HEK293 (cell line): ENCODE measurements around the gene PXYLP1.
A peak's percentile ranks its signal among the peaks of the same experiment; 100 is the strongest.

Experiments used
- CTCF ChIA-PET: fragments of 350-600 bp; formaldehyde crosslinking; extraction: SDS; loops from one replicate; lab custom pipeline; 2021; ENCODE audit warnings: antibody characterized with exemption; lab: Yijun Ruan, JAX
- POLR2A ChIA-PET: fragments of 300-600 bp; formaldehyde crosslinking; extraction: SDS; loops from one replicate; lab custom pipeline; 2020; ENCODE audit warnings: antibody characterized with exemption, inconsistent platforms; lab: Yijun Ruan, JAX
- H3K27ac ChIP-seq: fragments of 200-500 bp; sonication (Bioruptor generic); 2 replicates; pipeline ENCODE4 v1.5.1; 2014; ENCODE audit warnings: low read depth, low read length, control low read depth, inconsistent platforms; ENCODE audit errors: extremely low read depth
- H3K36me3 ChIP-seq, 2 experiments: fragments of 200-500 bp in 1 of 2; sonication (Bioruptor generic) in 1 of 2; 1 replicate in 1 of 2; 2 replicates in 1 of 2; pipeline ENCODE4 v1.5.1; 2014 to 2017; ENCODE audit warnings: inconsistent platforms in 2 of 2, low read length in 2 of 2; ENCODE audit not compliant: control insufficient read depth in 2 of 2, insufficient read depth in 1 of 2
- H3K4me1 ChIP-seq: fragments of 200-500 bp; sonication (Bioruptor generic); 2 replicates; pipeline ENCODE4 v1.5.1; 2014; ENCODE audit warnings: mild to moderate bottlenecking, low read length, inconsistent platforms; ENCODE audit not compliant: control insufficient read depth, insufficient read depth
- H3K4me3 ChIP-seq: 2 replicates; pipeline ENCODE4 v1.5.1; 2011; ENCODE audit warnings: low read depth, mild to moderate bottlenecking, control low read depth, low read length, moderate library complexity
- H3K9me3 ChIP-seq: fragments of 200-500 bp; sonication (Bioruptor generic); 2 replicates; pipeline ENCODE4 v1.5.1; 2014; ENCODE audit warnings: low read depth, low read length, inconsistent platforms; ENCODE audit not compliant: control insufficient read depth, insufficient read depth
- HOXA7 ChIP-seq: sonication (generic); formaldehyde crosslinking; IDR thresholded peaks from 2 replicates; pipeline ENCODE4 v1.8.1; 2022; ENCODE audit warnings: missing genetic modification reagents, borderline replicate concordance
- HOXC10 ChIP-seq: sonication (generic); formaldehyde crosslinking; IDR thresholded peaks from 2 replicates; pipeline ENCODE4 v1.8.1; 2023; ENCODE audit warnings: mild to moderate bottlenecking, missing genetic modification reagents
- MYNN ChIP-seq: fragments of 450-650 bp; formaldehyde crosslinking; IDR thresholded peaks from 2 replicates; pipeline ENCODE4 v1.5.1; 2016; ENCODE audit warnings: missing biosample characterization, missing genetic modification characterization, borderline replicate concordance
- MZF1 ChIP-seq: fragments of 450-650 bp; formaldehyde crosslinking; IDR thresholded peaks from 2 replicates; pipeline ENCODE4 v1.5.1; 2017; ENCODE audit warnings: missing biosample characterization, missing genetic modification characterization, borderline replicate concordance
- PRDM1 ChIP-seq: fragments of 450-650 bp; formaldehyde crosslinking; IDR thresholded peaks from 2 replicates; pipeline ENCODE4; 2016; ENCODE audit warnings: missing biosample characterization, missing genetic modification characterization
- ZBTB20 ChIP-seq: fragments of 450-650 bp; formaldehyde crosslinking; IDR thresholded peaks from 2 replicates; pipeline ENCODE4 v1.5.1; 2016; ENCODE audit warnings: missing biosample characterization, missing genetic modification characterization
- ZFP41 ChIP-seq: fragments of 450-650 bp; formaldehyde crosslinking; IDR thresholded peaks from 2 replicates; pipeline ENCODE4 v1.5.1; 2016; ENCODE audit warnings: missing biosample characterization, missing genetic modification characterization, borderline replicate concordance
- ZNF157 ChIP-seq: fragments of 450-650 bp; formaldehyde crosslinking; IDR thresholded peaks from 2 replicates; pipeline ENCODE4 v1.5.1; 2016; ENCODE audit warnings: missing biosample characterization, missing genetic modification characterization
- ZNF394 ChIP-seq: fragments of 450-650 bp; formaldehyde crosslinking; IDR thresholded peaks from 2 replicates; pipeline ENCODE4 v1.5.1; 2016; ENCODE audit warnings: missing biosample characterization, missing genetic modification characterization, mild to moderate bottlenecking, moderate library complexity, borderline replicate concordance
- ZNF518A ChIP-seq: fragments of 450-650 bp; formaldehyde crosslinking; conservative IDR thresholded peaks from 2 replicates; pipeline ENCODE4 v1.5.1; 2016; ENCODE audit warnings: low read depth, missing biosample characterization, missing genetic modification characterization
- ZNF654 ChIP-seq: fragments of 450-650 bp; formaldehyde crosslinking; IDR thresholded peaks from 2 replicates; pipeline ENCODE4 v1.5.1; 2016; ENCODE audit warnings: low read depth, missing biosample characterization, missing genetic modification characterization
- ZNF660 ChIP-seq: fragments of 450-650 bp; IDR thresholded peaks from 2 replicates; pipeline ENCODE4 v1.5.1; 2018; ENCODE audit warnings: missing biosample characterization, mild to moderate bottlenecking, missing genetic modification characterization
- ZNF664 ChIP-seq: fragments of 450-650 bp; formaldehyde crosslinking; IDR thresholded peaks from 2 replicates; pipeline ENCODE4 v1.5.1; 2016; ENCODE audit warnings: missing biosample characterization, missing genetic modification characterization
- ZNF701 ChIP-seq: fragments of 450-650 bp; formaldehyde crosslinking; IDR thresholded peaks from 2 replicates; pipeline ENCODE4 v1.5.1; 2016; ENCODE audit warnings: missing biosample characterization, missing genetic modification characterization
- ZSCAN18 ChIP-seq: fragments of 450-650 bp; formaldehyde crosslinking; IDR thresholded peaks from 2 replicates; pipeline ENCODE4 v1.5.1; 2016; ENCODE audit warnings: missing biosample characterization, missing genetic modification characterization

The PXYLP1 gene

GRCh38 chr3:141302364-141303141, 70.9 kb downstream of the PXYLP1 start:
- H3K9me3 ChIP-seq: no peaks in the 10 kb centered on the region
- no peak overlapping the region for H3K27ac ChIP-seq
- ChIA-PET POLR2A (no interaction called here), CTCF (interaction anchor here (0.6 to 2.0 kb wide), 15 partner anchors 8 to 260 kb away, joined by 3 to 9 read pairs (median 4); no protein-coding TSS in a partner anchor)
- H3K4me3 ChIP-seq: no peak overlapping the region
- H3K4me1 ChIP-seq: no peaks in the 10 kb centered on the region
- no peak for TF ChIP-seq ZNF394
- no peak for TF ChIP-seq MYNN (tag by site-specific recombination)
- no peak for TF ChIP-seq ZNF701 (tag by site-specific recombination)
- no peak for TF ChIP-seq MZF1
- no peak for TF ChIP-seq ZNF654
- TF ChIP-seq ZNF664 (tag by site-specific recombination): no peak
- no peak for TF ChIP-seq ZSCAN18 (tag by site-specific recombination)
- TF ChIP-seq ZBTB20 (tag by site-specific recombination): no peak
- TF ChIP-seq HOXC10 (CRISPR knock-in tag): no peak
- TF ChIP-seq ZFP41 (tag by site-specific recombination): no peak
- no peak for TF ChIP-seq HOXA7 (CRISPR knock-in tag)
- TF ChIP-seq ZNF157 (tag by site-specific recombination): no peak
- no peaks in the 10 kb centered on the region for H3K36me3 ChIP-seq

- no peaks in the 10 kb centered on the region for H3K9me3 ChIP-seq
- H3K4me1 ChIP-seq: no peaks in the 10 kb centered on the region
- H3K36me3 ChIP-seq: no peaks in the 10 kb centered on the region
- ChIA-PET POLR2A (no interaction called here), CTCF (interaction anchor here (0.5 to 2.3 kb wide), 18 partner anchors 10 to 257 kb away, joined by 3 to 16 read pairs (median 4); no protein-coding TSS in a partner anchor)
- H3K4me3 ChIP-seq: no peak overlapping the region
- no peak overlapping the region for H3K27ac ChIP-seq
- no peak for TF ChIP-seq ZNF660 (tag by site-specific recombination)
- TF ChIP-seq PRDM1 (tag by site-specific recombination): peak; percentile 75
- peak; percentile 58 for TF ChIP-seq ZNF654
- no peak for TF ChIP-seq ZNF518A (tag by site-specific recombination)
Measured at GRCh38 chr3:141303481-141304223, 72.0 kb downstream of the PXYLP1 start.
